AG09319 (cell line): Measurements from ENCODE around the gene ZNF568.

Source experiments
- DNase-seq: peaks from one replicate; pipeline ENCODE4 v3.0.0-alpha.2; 2010; ENCODE audit warnings: low read depth; ENCODE audit errors: extremely low read depth
- CTCF ChIP-seq: IDR thresholded peaks from 2 replicates; pipeline ENCODE4 v1.5.1; 2011; ENCODE audit warnings: low read depth, mild to moderate bottlenecking, inconsistent platforms, low read length, moderate library complexity

The ZNF568 gene

GRCh38 chr19:36973021-36973843 lies 57.1 kb downstream of the ZNF568 start:
- peak; percentile 87 for TF ChIP-seq CTCF
- peak; percentile 34 for DNase-seq

- no peak for TF ChIP-seq CTCF
- DNase-seq: no peak
Measured at GRCh38 chr19:36973844-36974195, 57.7 kb downstream of the ZNF568 start.

- DNase-seq: no peak
- no peak for TF ChIP-seq CTCF
Measured at GRCh38 chr19:36986131-36986530, 70.0 kb downstream of the ZNF568 start.

- no peak for DNase-seq
- TF ChIP-seq CTCF: no peak
Measured at GRCh38 chr19:36986601-36987000, 70.5 kb downstream of the ZNF568 start.

- no peak for TF ChIP-seq CTCF
Measured at GRCh38 chr19:36987091-36987490, 71.0 kb downstream of the ZNF568 start.

GRCh38 chr19:36997152-36997842 lies 81.2 kb downstream of the ZNF568 start:
- TF ChIP-seq CTCF: no peak
- no peak for DNase-seq

More at GRCh38 chr19:36987091-36987490, 71.0 kb downstream of the ZNF568 start:
- DNase-seq: no peak

- no peak for DNase-seq
- no peak for TF ChIP-seq CTCF
Measured at GRCh38 chr19:36997843-36998235, 81.7 kb downstream of the ZNF568 start.
